ENCODE results near the gene FHOD3. TPM values are rescaled to one million over a fixed set of nuclear protein-coding genes. Genes with fewer than 3 reads are reported as not detected.

FHOD3 gene
- polyA plus RNA-seq, 4 donors: 0.22 to 8.1 (median 1.9) TPM

DNA sequence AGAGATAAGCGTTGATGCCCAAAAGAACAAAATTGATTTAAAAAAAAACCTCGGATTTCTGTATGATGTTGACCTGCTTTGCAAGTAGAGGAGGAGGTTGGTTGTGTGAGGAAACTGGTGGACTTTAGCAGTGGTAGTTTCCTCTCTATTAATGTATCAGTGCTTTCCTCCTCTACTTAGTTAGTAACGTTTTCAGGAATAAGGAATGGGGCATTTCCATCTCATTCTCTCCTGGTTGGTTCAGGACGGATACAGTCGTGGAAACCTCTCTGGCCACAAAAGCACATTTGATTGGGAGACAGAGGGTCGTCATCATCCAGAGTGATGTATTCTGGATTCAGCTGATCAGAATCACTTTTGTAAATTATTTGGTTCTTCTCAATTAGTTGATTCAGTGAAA, 1.5 kb downstream of the FHOD3 start:
- H3K27me3 ChIP-seq (ENCODE audit: control insufficient read depth in 3 of 3, insufficient read depth in 3 of 3, low read length in 3 of 3): peaks cover 3 to 68% (median 9%) of the 10 kb centered on the region in 3 donors
- H3K4me3 ChIP-seq (ENCODE audit: low read depth in 1 of 3, low read length in 3 of 3): no peak overlapping the region
- H3K36me3 ChIP-seq (ENCODE audit: control insufficient read depth in 3 of 3, insufficient read depth in 2 of 3, low read depth in 1 of 3, low read length in 3 of 3): no peaks in the 10 kb centered on the region
- WGBS, 3 donors: 78 to 87% (median 79%) methylated on average over 6 of the region's 6 CpGs
- FAIRE-seq (no peak), DNase-seq (no peak)
- H3K27ac ChIP-seq (ENCODE audit: low read depth in 1 of 3, low read length in 2 of 3): no peak overlapping the region
- H3K4me1 ChIP-seq (ENCODE audit: control insufficient read depth in 3 of 3, insufficient read depth in 2 of 3, low read depth in 1 of 3, low read length in 2 of 3): peaks cover 0 to 4% (median 0%) of the 10 kb centered on the region in 3 donors
- H3K9me3 ChIP-seq (ENCODE audit: control insufficient read depth in 2 of 2, insufficient read depth in 1 of 2, low read depth in 1 of 2, low read length in 1 of 2): no peaks in the 10 kb centered on the region

DNA sequence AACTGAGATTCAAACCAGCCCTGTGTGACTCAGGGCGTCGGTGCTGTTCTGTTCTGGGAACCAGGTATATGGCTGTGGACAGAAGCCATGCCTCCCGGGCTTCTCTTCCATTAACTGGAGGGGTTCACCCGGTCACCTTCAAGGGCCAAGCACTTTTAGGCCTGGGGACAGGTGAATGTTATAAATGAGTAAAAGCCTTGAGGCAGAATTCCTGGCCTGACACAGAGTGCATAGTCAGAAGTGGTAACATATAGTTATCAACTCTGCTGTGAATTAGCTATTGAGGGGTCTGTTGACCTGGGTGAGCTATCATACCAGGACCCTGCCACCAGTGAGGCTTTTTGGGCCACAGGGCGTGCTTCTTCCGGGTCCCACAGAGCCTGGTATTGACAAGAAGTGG, 2.7 kb downstream of the FHOD3 start:
- Histone ChIP-seq H3K27me3 (ENCODE audit: control insufficient read depth in 3 of 3, insufficient read depth in 3 of 3, low read length in 3 of 3) (peaks cover 3 to 56% (median 10%) of the 10 kb centered on the region in 3 donors), H3K4me3 (ENCODE audit: low read depth in 1 of 3, low read length in 3 of 3) (no peak overlapping the region), H3K27ac (ENCODE audit: low read depth in 1 of 3, low read length in 2 of 3) (no peak overlapping the region), H3K36me3 (ENCODE audit: control insufficient read depth in 3 of 3, insufficient read depth in 2 of 3, low read depth in 1 of 3, low read length in 3 of 3) (no peaks in the 10 kb centered on the region), H3K4me1 (ENCODE audit: control insufficient read depth in 3 of 3, insufficient read depth in 2 of 3, low read depth in 1 of 3, low read length in 2 of 3) (peaks cover 0 to 4% (median 0%) of the 10 kb centered on the region in 3 donors), H3K9me3 (ENCODE audit: control insufficient read depth in 2 of 2, insufficient read depth in 1 of 2, low read depth in 1 of 2, low read length in 1 of 2) (no peaks in the 10 kb centered on the region)
- FAIRE-seq (no peak), DNase-seq (no peak)
- WGBS, 3 donors: 79 to 93% (median 82%) methylated on average over 6 of the region's 6 CpGs

DNA sequence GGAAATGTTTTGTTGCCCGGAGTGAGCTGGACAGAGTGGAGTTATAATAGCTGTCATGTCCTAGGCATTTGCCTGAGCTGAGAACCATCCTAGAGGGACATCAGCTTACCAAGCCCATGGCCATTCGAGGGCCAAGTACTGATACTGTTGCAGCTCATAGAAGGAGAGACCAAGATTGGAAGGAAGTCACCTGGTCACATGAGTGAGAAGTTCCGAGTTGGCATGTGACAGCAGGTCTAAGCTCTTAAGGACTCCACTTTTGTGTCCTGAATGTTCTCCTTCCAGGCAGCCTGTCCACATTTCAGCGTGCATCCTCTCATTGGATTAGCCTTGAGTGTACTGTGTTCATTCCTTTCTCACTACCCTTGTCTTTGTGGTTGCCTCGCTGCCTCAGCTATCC, 4.4 kb downstream of the FHOD3 start:
- peaks cover 3 to 43% (median 4%) of the 10 kb centered on the region in 3 donors for H3K27me3 ChIP-seq (ENCODE audit: control insufficient read depth in 3 of 3, insufficient read depth in 3 of 3, low read length in 3 of 3)
- WGBS, 3 donors: 65 to 82% (median 73%) methylated on average over 5 of the region's 5 CpGs
- no peak for FAIRE-seq

DNA sequence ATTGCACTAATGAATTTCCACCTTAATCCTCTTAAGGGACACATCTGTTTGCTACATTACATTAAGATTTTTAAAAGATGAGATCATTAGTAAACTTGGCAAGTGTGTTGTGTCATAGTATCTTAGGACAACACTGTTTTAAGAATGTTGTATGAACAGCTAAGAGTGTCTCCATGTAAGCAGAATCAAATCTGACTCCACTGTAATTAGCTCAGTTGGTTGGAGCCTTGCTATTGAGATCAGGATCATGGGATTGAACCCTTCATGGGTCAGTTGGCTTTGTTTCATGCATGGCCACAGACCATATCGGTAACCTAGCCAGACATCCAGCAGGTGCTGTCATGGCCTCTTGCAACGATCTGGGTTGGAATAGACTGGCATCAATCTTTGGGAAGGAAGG, 5.2 kb downstream of the FHOD3 start:
- no peak for FAIRE-seq
- no peaks in the 10 kb centered on the region for H3K36me3 ChIP-seq (ENCODE audit: control insufficient read depth in 3 of 3, insufficient read depth in 2 of 3, low read depth in 1 of 3, low read length in 3 of 3)
- no peak for DNase-seq
- peaks cover 3 to 40% (median 4%) of the 10 kb centered on the region in 3 donors for H3K27me3 ChIP-seq (ENCODE audit: control insufficient read depth in 3 of 3, insufficient read depth in 3 of 3, low read length in 3 of 3)
- H3K27ac ChIP-seq (ENCODE audit: low read depth in 1 of 3, low read length in 2 of 3): no peak overlapping the region
- H3K4me3 ChIP-seq (ENCODE audit: low read depth in 1 of 3, low read length in 3 of 3): no peak overlapping the region
- WGBS, 3 donors: 83 to 88% (median 84%) methylated on average over 2 of the region's 2 CpGs
- H3K9me3 ChIP-seq (ENCODE audit: control insufficient read depth in 2 of 2, insufficient read depth in 1 of 2, low read depth in 1 of 2, low read length in 1 of 2): no peaks in the 10 kb centered on the region
- no peaks in the 10 kb centered on the region for H3K4me1 ChIP-seq (ENCODE audit: control insufficient read depth in 3 of 3, insufficient read depth in 2 of 3, low read depth in 1 of 3, low read length in 2 of 3)

More for the DNA sequence above, 4.4 kb downstream of the FHOD3 start:
- H3K27ac ChIP-seq (ENCODE audit: low read depth in 1 of 3, low read length in 2 of 3): no peak overlapping the region
- no peak for DNase-seq
- no peaks in the 10 kb centered on the region for H3K9me3 ChIP-seq (ENCODE audit: control insufficient read depth in 2 of 2, insufficient read depth in 1 of 2, low read depth in 1 of 2, low read length in 1 of 2)
- no peaks in the 10 kb centered on the region for H3K36me3 ChIP-seq (ENCODE audit: control insufficient read depth in 3 of 3, insufficient read depth in 2 of 3, low read depth in 1 of 3, low read length in 3 of 3)
- H3K4me3 ChIP-seq (ENCODE audit: low read depth in 1 of 3, low read length in 3 of 3): no peak overlapping the region
- H3K4me1 ChIP-seq (ENCODE audit: control insufficient read depth in 3 of 3, insufficient read depth in 2 of 3, low read depth in 1 of 3, low read length in 2 of 3): peaks cover 0 to 1% (median 0%) of the 10 kb centered on the region in 3 donors

DNA sequence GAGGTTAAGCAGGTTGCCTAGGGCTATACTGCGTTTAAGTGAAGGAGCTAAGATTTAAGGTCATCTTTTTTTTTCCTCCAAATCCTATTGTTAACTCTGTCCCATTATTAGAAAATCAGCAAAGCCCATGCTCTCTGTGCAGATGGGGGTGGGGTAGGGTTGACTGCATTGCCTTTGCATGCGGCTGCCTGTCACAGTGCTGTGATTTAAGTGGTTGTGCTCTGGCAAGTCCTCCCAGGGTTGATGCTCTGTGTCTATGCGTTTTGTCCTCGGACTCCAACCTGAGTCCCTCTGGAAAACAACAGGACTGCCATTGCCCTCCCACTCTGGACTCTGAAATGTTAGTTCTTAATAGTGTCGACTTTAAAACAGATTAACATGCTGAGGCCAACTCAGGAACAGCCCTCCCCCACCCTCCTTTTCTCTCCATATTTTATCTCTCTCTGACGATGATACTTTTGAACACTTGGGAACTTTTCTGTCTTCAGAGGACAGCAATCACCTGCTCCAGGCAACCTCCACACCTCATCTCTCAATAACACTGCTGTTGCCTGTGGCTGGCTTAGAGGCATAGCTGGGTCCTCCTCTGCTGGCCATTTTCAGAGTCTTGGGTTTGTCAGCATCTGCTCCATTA, 5.8 kb downstream of the FHOD3 start:
- FAIRE-seq: no peak
- Histone ChIP-seq H3K27me3 (ENCODE audit: control insufficient read depth in 3 of 3, insufficient read depth in 3 of 3, low read length in 3 of 3) (peaks cover 0 to 36% (median 4%) of the 10 kb centered on the region in 3 donors), H3K4me3 (ENCODE audit: low read depth in 1 of 3, low read length in 3 of 3) (no peak overlapping the region), H3K9me3 (ENCODE audit: control insufficient read depth in 2 of 2, insufficient read depth in 1 of 2, low read depth in 1 of 2, low read length in 1 of 2) (no peaks in the 10 kb centered on the region), H3K36me3 (ENCODE audit: control insufficient read depth in 3 of 3, insufficient read depth in 2 of 3, low read depth in 1 of 3, low read length in 3 of 3) (no peaks in the 10 kb centered on the region), H3K27ac (ENCODE audit: low read depth in 1 of 3, low read length in 2 of 3) (no peak overlapping the region), H3K4me1 (ENCODE audit: control insufficient read depth in 3 of 3, insufficient read depth in 2 of 3, low read depth in 1 of 3, low read length in 2 of 3) (no peaks in the 10 kb centered on the region)
- WGBS, 3 donors: 63 to 67% (median 67%) methylated on average over 6 of the region's 6 CpGs
- no peak for DNase-seq

DNA sequence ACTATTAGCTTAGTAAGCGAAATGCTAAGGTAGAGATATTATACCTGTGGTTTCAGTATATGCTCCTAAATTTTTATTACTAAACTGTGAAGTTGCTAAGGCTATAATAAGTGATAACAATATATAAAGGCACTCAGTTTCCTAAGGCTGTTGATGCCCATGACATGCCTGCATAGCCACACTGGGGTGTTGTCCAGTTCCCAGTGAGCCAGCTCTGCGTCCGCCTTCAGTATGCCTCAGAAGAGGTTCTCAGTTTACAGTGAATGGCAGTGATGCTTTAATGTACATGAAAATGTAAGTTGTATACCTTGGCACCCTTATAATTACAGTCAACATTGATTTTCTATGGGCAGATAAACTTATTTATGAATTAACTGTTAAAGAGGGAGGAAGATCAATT, 7.2 kb downstream of the FHOD3 start:
- DNase-seq (no peak), FAIRE-seq (no peak)
- Histone ChIP-seq H3K27me3 (ENCODE audit: control insufficient read depth in 3 of 3, insufficient read depth in 3 of 3, low read length in 3 of 3) (peaks cover 0 to 28% (median 4%) of the 10 kb centered on the region in 3 donors), H3K27ac (ENCODE audit: low read depth in 1 of 3, low read length in 2 of 3) (no peak overlapping the region), H3K9me3 (ENCODE audit: control insufficient read depth in 2 of 2, insufficient read depth in 1 of 2, low read depth in 1 of 2, low read length in 1 of 2) (no peaks in the 10 kb centered on the region), H3K4me1 (ENCODE audit: control insufficient read depth in 3 of 3, insufficient read depth in 2 of 3, low read depth in 1 of 3, low read length in 2 of 3) (no peaks in the 10 kb centered on the region), H3K36me3 (ENCODE audit: control insufficient read depth in 3 of 3, insufficient read depth in 2 of 3, low read depth in 1 of 3, low read length in 3 of 3) (no peaks in the 10 kb centered on the region), H3K4me3 (ENCODE audit: low read depth in 1 of 3, low read length in 3 of 3) (no peak overlapping the region)
- 82 to 86% (median 84%) methylated on average over 3 of the region's 3 CpGs for WGBS, 3 donors

DNA sequence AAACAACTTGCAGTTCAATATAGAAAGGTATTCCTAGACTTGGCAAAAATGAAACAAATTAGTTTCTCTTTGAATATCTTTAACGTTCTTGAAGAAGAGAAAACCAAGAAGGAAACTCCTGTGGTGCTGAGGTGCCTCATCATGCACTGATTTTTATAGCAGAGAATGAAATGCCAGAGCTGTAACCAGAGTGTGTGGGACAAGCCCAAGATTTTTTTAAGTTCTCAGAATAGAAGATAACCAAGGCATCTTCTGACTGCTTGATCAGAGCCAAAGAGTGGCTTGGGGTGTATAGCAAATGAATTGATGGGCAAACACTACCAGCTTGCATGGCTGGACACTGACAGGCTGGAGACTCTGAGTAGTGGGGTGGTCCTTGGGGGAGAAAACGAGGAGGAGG, 7.9 kb downstream of the FHOD3 start:
- Histone ChIP-seq H3K9me3 (ENCODE audit: control insufficient read depth in 2 of 2, insufficient read depth in 1 of 2, low read depth in 1 of 2, low read length in 1 of 2) (no peaks in the 10 kb centered on the region), H3K27ac (ENCODE audit: low read depth in 1 of 3, low read length in 2 of 3) (no peak overlapping the region), H3K36me3 (ENCODE audit: control insufficient read depth in 3 of 3, insufficient read depth in 2 of 3, low read depth in 1 of 3, low read length in 3 of 3) (no peaks in the 10 kb centered on the region), H3K27me3 (ENCODE audit: control insufficient read depth in 3 of 3, insufficient read depth in 3 of 3, low read length in 3 of 3) (peaks cover 0 to 22% (median 5%) of the 10 kb centered on the region in 3 donors), H3K4me3 (ENCODE audit: low read depth in 1 of 3, low read length in 3 of 3) (no peak overlapping the region), H3K4me1 (ENCODE audit: control insufficient read depth in 3 of 3, insufficient read depth in 2 of 3, low read depth in 1 of 3, low read length in 2 of 3) (no peaks in the 10 kb centered on the region)
- FAIRE-seq: no peak
- WGBS, 3 donors: 9 to 41% (median 26%) methylated on average over 2 of the region's 2 CpGs
- DNase-seq: no peak

DNA sequence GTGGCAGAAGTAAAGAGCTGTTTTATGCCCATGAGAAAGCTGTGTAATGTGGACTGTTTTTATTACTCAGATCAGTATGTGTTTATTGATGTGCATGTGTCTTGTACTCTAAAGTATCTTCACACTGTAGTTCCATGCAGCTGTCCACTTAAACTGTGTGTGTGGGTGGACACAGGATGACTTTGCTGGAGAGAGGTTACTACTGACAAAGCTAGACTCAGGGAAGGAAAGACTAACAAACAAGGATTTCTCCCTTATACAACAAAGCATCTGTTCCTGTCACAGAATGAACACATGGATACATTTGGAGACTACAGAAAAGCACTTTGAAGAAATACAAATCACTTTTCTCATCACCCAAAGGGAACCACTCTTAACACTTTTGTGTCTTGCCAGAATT, 10.0 kb downstream of the FHOD3 start:
- Histone ChIP-seq H3K4me1 (ENCODE audit: control insufficient read depth in 3 of 3, insufficient read depth in 2 of 3, low read depth in 1 of 3, low read length in 2 of 3) (no peaks in the 10 kb centered on the region), H3K9me3 (ENCODE audit: control insufficient read depth in 2 of 2, insufficient read depth in 1 of 2, low read depth in 1 of 2, low read length in 1 of 2) (no peaks in the 10 kb centered on the region), H3K4me3 (ENCODE audit: low read depth in 1 of 3, low read length in 3 of 3) (no peak overlapping the region), H3K27me3 (ENCODE audit: control insufficient read depth in 3 of 3, insufficient read depth in 3 of 3, low read length in 3 of 3) (peaks cover 0 to 18% (median 5%) of the 10 kb centered on the region in 3 donors), H3K27ac (ENCODE audit: low read depth in 1 of 3, low read length in 2 of 3) (no peak overlapping the region), H3K36me3 (ENCODE audit: control insufficient read depth in 3 of 3, insufficient read depth in 2 of 3, low read depth in 1 of 3, low read length in 3 of 3) (no peaks in the 10 kb centered on the region)
- DNase-seq: no peak
- no peak for FAIRE-seq

All from small intestine (tissue), 7 donors.